Thyroid gland (tissue), 4 donors: ENCODE measurements around the gene PTCD1.

Source experiments
- CTCF ChIP-seq, 6 experiments: fragments of 200-600 bp in 3 of 6; fragments of 450-650 bp in 3 of 6; sonication (generic) in 3 of 6; IDR thresholded peaks; one replicate each; pipeline ENCODE4 v1.5.1; 2016 to 2019; ENCODE audit warnings: antibody characterized with exemption in 6 of 6, mild to moderate bottlenecking in 2 of 6, inconsistent platforms in 1 of 6, moderate library complexity in 1 of 6
- POLR2A ChIP-seq, 2 donors: fragments of 450-650 bp; IDR thresholded peaks; one replicate each; pipeline ENCODE4 v1.6.1; 2017; ENCODE audit warnings: antibody characterized with exemption in 2 of 2, mild to moderate bottlenecking in 2 of 2, moderate library complexity in 1 of 2

GRCh38 chr7:99461221-99461620 is 22.6 kb upstream of the PTCD1 start:
- no peak for TF ChIP-seq POLR2A (IDR thresholded peaks at IDR 0.05)
- TF ChIP-seq CTCF (IDR thresholded peaks at IDR 0.05), result no peak
